ENCODE results near the gene F10.

- TF ChIP-seq CTCF (IDR thresholded peaks at IDR 0.05): no peak
- no peak for TF ChIP-seq POLR2A (IDR thresholded peaks at IDR 0.05)
Measured at GRCh38 chr13:113113846-113114271, 8.7 kb upstream of the F10 start.
